B cell (primary cell): ENCODE results near the gene FTL. TPM values are rescaled to one million over a fixed set of nuclear protein-coding genes. Genes with fewer than 3 reads are reported as not detected.
A peak's percentile ranks its signal among the peaks of the same experiment; 100 is the strongest.

ENCODE experiments used
- ATAC-seq: fragments of 200-7000 bp; cut with Tn5 transposase; one replicate; pipeline ENCODE4 v1.10.0; 2021; ENCODE audit warnings: low read depth, mild to moderate bottlenecking, moderate number of reproducible peaks, moderate library complexity
- CTCF ChIA-PET: fragments of 350-600 bp; sonication (Branson Sonifier 250); formaldehyde crosslinking; loops from one replicate; lab custom pipeline; 2021; ENCODE audit warnings: antibody characterized with exemption, inconsistent platforms; lab: Charles Lee
- POLR2A ChIA-PET: fragments of 350-600 bp; sonication (Branson Sonifier 250); formaldehyde crosslinking; loops from one replicate; lab custom pipeline; 2021; ENCODE audit warnings: antibody characterized with exemption; lab: Charles Lee
- DNase-seq: peaks from one replicate; pipeline ENCODE4 v3.0.0; 2013
- H2AFZ ChIP-seq: 2 replicates; pipeline ENCODE4 v1.6.1; 2012; ENCODE audit warnings: mild to moderate bottlenecking, low read depth, low read length; ENCODE audit not compliant: insufficient read depth, poor library complexity, severe bottlenecking
- H3K27ac ChIP-seq, 2 donors: 1 replicate in 1 of 2; 2 replicates in 1 of 2; pipeline ENCODE4 v1.5.1; 2012 to 2013; ENCODE audit warnings: low read length in 2 of 2, mild to moderate bottlenecking in 2 of 2, moderate library complexity in 1 of 2
- H3K27me3 ChIP-seq, 4 experiments: fragments of 200-600 bp in 1 of 4; sonication (generic) in 1 of 4; replicated peaks in 1 of 4; 1 replicate in 2 of 4; 2 replicates in 2 of 4; pipeline versions ENCODE4 v1.6.1 to v1.7.0; 2013 to 2016; ENCODE audit warnings: low read length in 3 of 4, mild to moderate bottlenecking in 2 of 4, mixed read lengths in 1 of 4, moderate library complexity in 1 of 4; ENCODE audit not compliant: insufficient read depth in 4 of 4, control insufficient read depth in 3 of 4; ENCODE audit errors: control extremely low read depth in 1 of 4
- H3K36me3 ChIP-seq, 2 experiments: replicated peaks in 1 of 2; 1 replicate in 1 of 2; 2 replicates in 1 of 2; pipeline versions ENCODE4 v1.6.1 to v1.7.1; 2013; ENCODE audit warnings: low read length in 1 of 2; ENCODE audit not compliant: insufficient read depth in 2 of 2, control insufficient read depth in 1 of 2; ENCODE audit errors: control extremely low read depth in 1 of 2, extremely low read depth in 1 of 2
- H3K4me1 ChIP-seq, 2 donors: fragments of 200-600 bp in 1 of 2; sonication (generic) in 1 of 2; 1 replicate in 1 of 2; 2 replicates in 1 of 2; pipeline versions ENCODE4 v1.5.1 to v1.6.1; 2013 to 2017; ENCODE audit warnings: low read length in 2 of 2; ENCODE audit not compliant: control insufficient read depth in 2 of 2, insufficient read depth in 2 of 2
- H3K4me2 ChIP-seq: replicated peaks from 2 replicates; pipeline ENCODE3; 2012; ENCODE audit warnings: mild to moderate bottlenecking, low read depth, low read length; ENCODE audit not compliant: poor library complexity, severe bottlenecking
- H3K4me3 ChIP-seq, 5 experiments: fragments of 200-600 bp in 1 of 5; sonication (generic) in 1 of 5; 1 replicate in 3 of 5; 2 replicates in 2 of 5; pipeline versions ENCODE4 v1.5.1 to v1.7.0; 2011 to 2016; ENCODE audit warnings: low read length in 4 of 5, mild to moderate bottlenecking in 4 of 5, low read depth in 2 of 5, control low read depth in 1 of 5, moderate library complexity in 1 of 5; ENCODE audit not compliant: insufficient read depth in 1 of 5; ENCODE audit errors: control extremely low read depth in 1 of 5, extremely low read depth in 1 of 5
- H3K79me2 ChIP-seq: fragments of 200-600 bp; sonication (generic); one replicate; pipeline ENCODE4 v1.6.0; 2016; ENCODE audit warnings: low read length; ENCODE audit not compliant: control insufficient read depth, insufficient read depth
- H3K9ac ChIP-seq: fragments of 200-600 bp; sonication (generic); 2 replicates; pipeline ENCODE4 v1.6.1; 2017; ENCODE audit warnings: mild to moderate bottlenecking, low read length, moderate library complexity
- H3K9me3 ChIP-seq, 3 donors: one replicate each; pipeline versions ENCODE4 v1.6.1 to v1.7.1; 2013; ENCODE audit warnings: low read length in 2 of 3; ENCODE audit not compliant: control insufficient read depth in 2 of 3, insufficient read depth in 1 of 3; ENCODE audit errors: control extremely low read depth in 1 of 3
- H4K20me1 ChIP-seq: 2 replicates; pipeline ENCODE4 v1.6.0; 2012; ENCODE audit warnings: mild to moderate bottlenecking, low read length; ENCODE audit not compliant: insufficient read depth, control insufficient read depth, poor library complexity, severe bottlenecking
- H3K27ac Mint-ChIP-seq: one replicate; pipeline ENCODE4 v1.8.0; 2021; ENCODE audit warnings: mixed read lengths
- H3K27me3 Mint-ChIP-seq: one replicate; pipeline ENCODE4 v1.8.0; 2021; ENCODE audit warnings: mixed read lengths
- H3K4me1 Mint-ChIP-seq: one replicate; pipeline ENCODE4 v1.8.0; 2021; ENCODE audit warnings: mixed read lengths
- H3K4me3 Mint-ChIP-seq: one replicate; pipeline ENCODE4 v1.8.0; 2021; ENCODE audit warnings: mixed read lengths
- H3K9me3 Mint-ChIP-seq: one replicate; pipeline ENCODE4 v1.8.0; 2022; ENCODE audit warnings: mixed read lengths; ENCODE audit not compliant: insufficient read depth
- CTCF ChIP-seq: fragments of 200-600 bp; IDR thresholded peaks from one replicate; pipeline ENCODE4 v1.8.0; 2022; ENCODE audit warnings: antibody characterized with exemption, mild to moderate bottlenecking
- EZH2 ChIP-seq: IDR thresholded peaks from 2 replicates; pipeline ENCODE4 v1.6.1; 2012; ENCODE audit warnings: borderline replicate concordance, low read depth, mild to moderate bottlenecking, moderate library complexity, low read length; ENCODE audit not compliant: insufficient read depth, poor library complexity, severe bottlenecking
- WGBS: methylation state at CpG from one replicate; pipeline ENCODE4 v1.1.5; 2013; ENCODE audit warnings: missing lambda C conversion rate; ENCODE audit not compliant: insufficient coverage; 5-methylcytosine and 5-hydroxymethylcytosine counted together
- intact Hi-C: fragments of 100-400 bp; cut with micrococcal nuclease; formaldehyde crosslinking; loops from one replicate; pipeline ENCODE4 v1.10.0; 2022
- polyA plus RNA-seq: library from polyadenylated mRNA; depleted of rRNA; stranded (reverse); fragments of >200 nt; gene quantifications from 2 replicates; pipeline ENCODE4 v1.2.3, GENCODE V29; 2012
- total RNA-seq, 2 donors: library from RNA; stranded (reverse); fragments of 120-200 nt in 1 of 2; gene quantifications; 1 replicate in 1 of 2; 2 replicates in 1 of 2; pipeline versions ENCODE4 v1.2.3 to v1.2.4, GENCODE V29; 2013 to 2022

FTL gene
- total and polyA plus RNA-seq, 2 donors (not counting 1 experiment from before 2014, with no cell fraction given) = 832 to 937 TPM

- Histone ChIP-seq H3K27ac (peak overlapping the region; percentile 50 to 88), H3K9me3 (peaks cover 0 to 2% (median 0%) of the 10 kb centered on the region in 3 donors), H3K4me1 (peaks cover 41 to 57% of the 10 kb centered on the region in 2 donors), H3K4me2 (peak overlapping the region; percentile 75), H3K27me3 (no peaks in the 10 kb centered on the region), H3K9ac (peak overlapping the region; percentile 61), H3K4me3 (peak overlapping the region; percentile 62 to 90 (median 77)), H3K36me3 (peaks cover 0 to 32% of the 10 kb centered on the region in 2 experiments), H3K79me2 (peaks cover 26% of the 10 kb centered on the region), H2AFZ (peak overlapping the region; percentile 73), H4K20me1 (peaks cover 22% of the 10 kb centered on the region)
- ChIA-PET CTCF (interaction anchor here (0.6 to 4.1 kb wide), 6 partner anchors 10 to 126 kb away, joined by 3 to 17 read pairs (median 4); partner anchors contain the start of genes BAX, GYS1 and RUVBL2), POLR2A (interaction anchor here (0.6 to 3.2 kb wide), 13 partner anchors 10 to 600 kb away, joined by 3 to 17 read pairs (median 4); partner anchors contain the start of genes BAX, CA11, GYS1 and PPP1R15A)
- Mint-ChIP-seq H3K4me1 (peaks cover 68% of the 10 kb centered on the region), H3K27ac (peak overlapping the region; percentile 85), H3K4me3 (peak overlapping the region; percentile 100), H3K27me3 (no peaks in the 10 kb centered on the region), H3K9me3 (no peaks in the 10 kb centered on the region)
- intact Hi-C loops = loop anchor here (1.0 to 2.0 kb wide), 6 partner anchors 10 to 318 kb away; partner anchors contain the start of genes BAX, CA11, GYS1 and NUCB1
- no peak for TF ChIP-seq CTCF
- TF ChIP-seq EZH2 = no peak
- ATAC-seq (no peak), DNase-seq (no peak)
- WGBS = 19% methylated on average over 19 of the region's 19 CpGs
These were observed 687 bp upstream of the FTL start for GRCh38 chr19:48964205-48965039.
